ENCODE results near the gene FAM169A. TPM values are rescaled to one million over a fixed set of nuclear protein-coding genes. Genes with fewer than 3 reads are reported as not detected.

Gene FAM169A
- total RNA-seq, 2 donors from 2014 or later: 4.9 to 5.0 TPM

DNA sequence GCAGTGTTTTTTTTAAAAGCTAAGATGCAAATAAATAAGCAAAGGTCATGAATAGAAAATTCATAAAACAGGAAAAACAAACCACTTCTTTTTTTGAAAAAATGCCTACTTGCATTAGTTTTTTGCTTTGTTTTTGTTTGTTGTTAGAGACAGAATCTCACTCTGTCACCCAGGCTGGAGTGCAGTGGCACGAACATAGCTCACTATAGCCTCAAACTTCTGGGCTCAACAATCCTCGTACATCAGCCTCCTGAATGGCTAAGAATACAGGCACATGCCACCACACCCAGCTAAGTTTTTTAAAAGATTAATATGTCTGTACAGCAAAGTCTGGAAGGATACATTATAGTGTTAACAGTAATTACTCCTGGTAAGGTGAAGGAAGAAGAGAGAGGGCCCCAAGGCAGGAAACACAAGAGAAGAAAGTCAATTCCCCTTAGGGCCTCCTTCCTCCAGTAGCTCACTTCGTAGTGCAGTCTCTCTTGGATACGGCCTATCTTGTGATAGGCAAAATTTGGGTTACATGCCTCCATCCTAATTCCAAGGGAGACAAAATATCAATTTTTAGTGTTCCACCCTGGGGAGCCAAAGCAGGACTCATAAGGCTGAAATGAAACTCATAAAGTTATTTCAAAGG lies 15.3 kb downstream of the FAM169A start:
- no peak for DNase-seq
- Histone ChIP-seq H3K36me3 (no peaks in the 10 kb centered on the region), H3K4me3 (no peak overlapping the region), H3K9ac (ENCODE audit: low read depth in 2 of 2, low read length in 2 of 2) (no peak overlapping the region), H3K4me1 (no peaks in the 10 kb centered on the region), H3K9me3 (no peaks in the 10 kb centered on the region), H3K27ac (no peak overlapping the region), H3K27me3 (no peaks in the 10 kb centered on the region)
- intact Hi-C loops (cut with DNase I): no loop called here
- TF ChIP-seq, protein P1, sequence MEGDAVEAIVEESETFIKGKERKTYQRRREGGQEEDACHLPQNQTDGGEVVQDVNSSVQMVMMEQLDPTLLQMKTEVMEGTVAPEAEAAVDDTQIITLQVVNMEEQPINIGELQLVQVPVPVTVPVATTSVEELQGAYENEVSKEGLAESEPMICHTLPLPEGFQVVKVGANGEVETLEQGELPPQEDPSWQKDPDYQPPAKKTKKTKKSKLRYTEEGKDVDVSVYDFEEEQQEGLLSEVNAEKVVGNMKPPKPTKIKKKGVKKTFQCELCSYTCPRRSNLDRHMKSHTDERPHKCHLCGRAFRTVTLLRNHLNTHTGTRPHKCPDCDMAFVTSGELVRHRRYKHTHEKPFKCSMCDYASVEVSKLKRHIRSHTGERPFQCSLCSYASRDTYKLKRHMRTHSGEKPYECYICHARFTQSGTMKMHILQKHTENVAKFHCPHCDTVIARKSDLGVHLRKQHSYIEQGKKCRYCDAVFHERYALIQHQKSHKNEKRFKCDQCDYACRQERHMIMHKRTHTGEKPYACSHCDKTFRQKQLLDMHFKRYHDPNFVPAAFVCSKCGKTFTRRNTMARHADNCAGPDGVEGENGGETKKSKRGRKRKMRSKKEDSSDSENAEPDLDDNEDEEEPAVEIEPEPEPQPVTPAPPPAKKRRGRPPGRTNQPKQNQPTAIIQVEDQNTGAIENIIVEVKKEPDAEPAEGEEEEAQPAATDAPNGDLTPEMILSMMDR (IDR thresholded peaks at IDR 0.05): no peak

GRCh38 chr5:74850030-74850429 lies 16.2 kb downstream of the FAM169A start:
- Histone ChIP-seq H3K9ac (ENCODE audit: low read depth in 2 of 2, low read length in 2 of 2) (no peak overlapping the region), H3K9me3 (no peaks in the 10 kb centered on the region), H3K4me1 (no peaks in the 10 kb centered on the region), H3K36me3 (no peaks in the 10 kb centered on the region), H3K27me3 (no peaks in the 10 kb centered on the region), H3K27ac (no peak overlapping the region), H3K4me3 (no peak overlapping the region)
- intact Hi-C loops (cut with DNase I): no loop called here
- TF ChIP-seq, protein P1 (IDR thresholded peaks at IDR 0.05): no peak
- no peak for DNase-seq

DNA sequence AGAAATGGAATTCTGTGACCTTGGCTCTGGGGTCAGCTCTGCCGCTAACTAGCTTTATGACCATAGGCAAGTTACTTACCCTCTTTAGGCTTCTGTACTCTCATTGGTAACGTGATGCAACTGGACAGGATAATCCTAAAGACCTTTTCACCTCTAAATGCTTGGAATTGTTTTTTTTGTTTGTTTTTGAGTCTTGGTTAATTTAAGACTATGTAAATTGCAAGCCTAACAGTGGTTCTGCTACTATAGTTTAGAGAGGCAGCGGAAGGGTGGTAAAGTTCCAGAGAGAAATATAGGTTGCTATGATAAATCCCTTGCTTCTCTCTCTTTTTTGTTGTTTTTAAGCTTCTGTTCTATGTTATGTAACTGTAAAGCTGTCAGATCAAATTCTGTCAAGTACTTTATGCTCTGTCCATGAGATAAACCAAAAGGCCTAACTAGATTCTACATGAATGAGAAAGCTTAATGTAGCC lies 17.6 kb downstream of the FAM169A start:
- H3K36me3 ChIP-seq: no peaks in the 10 kb centered on the region
- no peaks in the 10 kb centered on the region for H3K9me3 ChIP-seq
- H3K4me3 ChIP-seq: no peak overlapping the region
- H3K27me3 ChIP-seq: no peaks in the 10 kb centered on the region
- no peak for DNase-seq
- no peak overlapping the region for H3K27ac ChIP-seq
- H3K9ac ChIP-seq (ENCODE audit: low read depth in 2 of 2, low read length in 2 of 2): no peak overlapping the region
- TF ChIP-seq, protein P1 (IDR thresholded peaks at IDR 0.05): no peak
- intact Hi-C loops (cut with DNase I): no loop called here
- no peaks in the 10 kb centered on the region for H3K4me1 ChIP-seq

DNA sequence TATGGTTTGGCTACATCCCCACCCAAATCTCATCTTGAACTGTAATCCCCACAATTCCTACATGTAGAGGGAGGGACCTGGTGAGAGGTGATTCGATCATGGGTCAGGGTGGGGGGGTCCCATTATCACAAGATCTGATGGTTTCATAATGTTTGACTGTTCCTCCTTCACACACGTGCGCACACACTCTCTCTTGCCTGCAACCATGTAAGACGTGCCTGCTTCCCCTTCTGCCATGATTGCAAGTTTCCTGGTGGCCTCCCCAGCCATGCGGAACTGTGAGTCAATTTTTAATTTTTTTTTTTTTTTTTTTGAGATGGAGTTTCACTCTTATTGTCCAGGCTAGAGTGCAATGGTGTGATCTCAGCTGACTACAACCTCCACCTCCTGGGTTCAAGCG lies 27.0 kb downstream of the FAM169A start:
- Histone ChIP-seq H3K36me3 (no peaks in the 10 kb centered on the region), H3K4me3 (no peak overlapping the region), H3K4me1 (peaks cover 7% of the 10 kb centered on the region), H3K27ac (no peak overlapping the region), H3K9ac (ENCODE audit: low read depth in 2 of 2, low read length in 2 of 2) (no peak overlapping the region), H3K27me3 (no peaks in the 10 kb centered on the region), H3K9me3 (no peaks in the 10 kb centered on the region)
- no peak for DNase-seq
- TF ChIP-seq, protein P1 (IDR thresholded peaks at IDR 0.05): no peak
- intact Hi-C loops (cut with DNase I): no loop called here

DNA sequence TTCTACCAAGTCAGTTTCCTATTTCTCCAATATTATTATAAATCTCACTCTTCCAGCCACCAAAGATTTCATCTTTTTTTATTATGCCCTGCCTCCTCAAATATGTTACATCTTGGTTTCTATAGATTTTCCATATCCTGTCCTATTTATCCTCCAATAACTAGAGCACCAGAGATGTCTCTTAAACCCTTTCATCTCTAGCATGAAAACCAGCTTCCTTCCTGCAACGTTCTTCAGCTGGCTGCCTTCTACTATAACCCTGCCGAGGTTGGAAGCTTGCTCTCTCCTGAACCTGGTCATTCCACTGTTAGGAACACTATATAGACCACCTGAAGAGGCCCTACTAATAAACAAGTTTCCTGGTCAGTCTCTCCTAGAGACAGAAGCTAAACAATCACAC lies 27.9 kb downstream of the FAM169A start:
- H3K9ac ChIP-seq (ENCODE audit: low read depth in 2 of 2, low read length in 2 of 2): no peak overlapping the region

More for the DNA sequence above, 27.9 kb downstream of the FAM169A start:
- H3K36me3 ChIP-seq: no peaks in the 10 kb centered on the region
- DNase-seq: no peak
- no peak overlapping the region for H3K27ac ChIP-seq
- TF ChIP-seq, protein P1 (IDR thresholded peaks at IDR 0.05): no peak
- peaks cover 7% of the 10 kb centered on the region for H3K4me1 ChIP-seq
- intact Hi-C loops (cut with DNase I): no loop called here
- no peaks in the 10 kb centered on the region for H3K9me3 ChIP-seq
- no peak overlapping the region for H3K4me3 ChIP-seq
- no peaks in the 10 kb centered on the region for H3K27me3 ChIP-seq
